H1 (cell line): ENCODE data around the gene OPCML.

Experiments used
- EP300 ChIP-seq, 2 experiments: IDR thresholded peaks; 1 replicate in 1 of 2; 2 replicates in 1 of 2; pipeline ENCODE4 v1.6.1; 2011 to 2012; ENCODE audit warnings: low read depth in 2 of 2, low read length in 2 of 2, mild to moderate bottlenecking in 2 of 2, borderline replicate concordance in 1 of 2, inconsistent platforms in 1 of 2, moderate library complexity in 1 of 2
- JUN ChIP-seq: IDR thresholded peaks from 2 replicates; pipeline ENCODE4 v1.6.1; 2011; ENCODE audit warnings: low read depth, mild to moderate bottlenecking, improper control_type of control experiment, low read length
- JUND ChIP-seq: IDR thresholded peaks from 2 replicates; pipeline ENCODE4 v1.6.1; 2011; ENCODE audit warnings: mild to moderate bottlenecking, improper control_type of control experiment, low read length

DNA sequence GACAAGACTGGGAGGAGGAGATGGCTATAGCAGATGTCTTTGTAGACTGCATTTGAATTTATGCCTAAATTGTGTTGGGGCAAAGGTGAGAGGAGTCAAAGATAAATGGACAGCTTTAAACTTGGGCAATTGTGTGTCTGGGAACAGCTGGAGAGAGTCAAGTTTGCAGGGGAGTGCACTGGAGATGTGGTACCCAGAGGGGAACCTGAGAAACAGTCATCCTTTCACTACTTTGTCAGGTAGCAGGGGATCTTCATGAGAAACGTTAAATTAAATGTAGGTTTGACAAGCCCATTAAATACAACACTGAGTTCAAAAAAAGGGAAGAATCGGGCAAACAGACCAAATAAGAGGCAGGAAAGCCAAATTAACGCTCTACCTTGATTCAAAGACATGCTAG, 277.7 kb downstream of the OPCML start:
- TF ChIP-seq EP300 (IDR thresholded peaks at IDR 0.05; ENCODE audit: borderline replicate concordance in 1 of 2, low read depth in 2 of 2, low read length in 2 of 2) (no peak), JUND (no peak), JUN (no peak)
